HS-5 (cell line): Measurements from ENCODE around the gene FKBP8.

ENCODE experiments used
- DNase-seq: peaks from one replicate; pipeline ENCODE4 v3.0.0-alpha.2; 2012; ENCODE audit warnings: low read depth

The FKBP8 gene

DNA sequence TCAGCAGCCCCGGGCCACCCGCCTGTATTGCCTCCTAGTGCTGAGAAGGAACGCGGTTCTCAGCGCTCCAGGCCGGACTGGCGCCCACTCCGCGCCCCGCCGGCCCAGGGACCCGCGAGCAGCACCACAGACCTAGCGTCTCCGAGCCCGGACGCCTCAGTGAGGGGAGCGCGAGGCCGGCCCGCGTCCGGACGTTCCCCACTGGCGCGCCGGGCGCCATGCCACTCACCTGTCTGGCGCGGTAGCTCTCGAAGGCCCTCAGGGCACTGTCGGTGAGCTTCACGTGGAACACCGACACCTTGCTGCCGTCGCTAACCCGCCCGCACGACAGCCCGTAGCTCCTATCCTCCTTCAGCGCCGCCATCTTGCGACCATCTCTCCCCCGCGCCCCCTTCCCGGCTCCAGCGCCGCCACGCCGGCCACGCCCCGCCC, 21.7 kb downstream of the FKBP8 start, which contains the start of gene ELL:
Gene ELL, minus strand, starts transcription at position 379 of the 432 bp plus-strand sequence. Its CDS starts 15 bp downstream, at position 364.
- no peak for DNase-seq

DNA sequence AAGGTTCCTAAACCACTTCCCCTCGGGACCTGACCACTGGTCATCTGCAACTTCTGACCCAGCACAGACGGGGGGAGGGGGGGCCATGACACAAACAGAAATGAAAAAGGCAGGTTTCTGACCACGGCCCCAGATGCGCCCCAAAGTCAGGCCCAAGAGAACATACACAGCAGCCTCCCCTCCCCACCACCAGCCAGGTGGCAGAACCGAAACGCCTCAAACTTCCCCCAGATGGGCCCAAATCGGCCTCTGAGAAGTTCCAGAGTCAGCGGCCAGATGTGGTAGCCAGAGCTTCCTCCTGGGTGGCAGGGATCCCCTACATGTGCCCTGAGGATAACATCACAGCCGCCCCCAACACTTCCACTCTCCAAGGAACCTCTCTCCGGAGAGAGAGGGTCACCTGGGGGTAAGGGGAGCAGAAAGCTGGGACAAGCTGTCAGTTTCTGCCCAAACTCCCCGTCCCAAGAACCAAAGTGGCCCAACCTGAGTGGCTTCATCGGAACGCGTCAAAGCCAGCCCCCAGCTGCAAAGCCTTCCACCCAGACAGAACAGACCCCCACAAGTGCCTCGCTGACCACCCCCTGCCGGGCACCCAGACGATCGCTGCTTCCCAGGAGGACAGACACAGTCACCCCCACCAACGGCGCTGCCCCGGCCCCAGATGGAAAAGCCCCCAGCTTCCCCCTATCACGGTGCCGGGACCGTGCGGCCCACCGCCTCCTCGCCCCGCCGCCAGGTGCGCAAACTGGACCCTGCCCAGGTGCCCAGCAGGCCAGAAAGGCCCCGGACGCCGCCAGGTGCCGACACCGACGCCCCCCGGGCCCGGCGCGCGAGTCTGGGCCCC, 22.3 kb downstream of the FKBP8 start:
- no peak for DNase-seq

DNA sequence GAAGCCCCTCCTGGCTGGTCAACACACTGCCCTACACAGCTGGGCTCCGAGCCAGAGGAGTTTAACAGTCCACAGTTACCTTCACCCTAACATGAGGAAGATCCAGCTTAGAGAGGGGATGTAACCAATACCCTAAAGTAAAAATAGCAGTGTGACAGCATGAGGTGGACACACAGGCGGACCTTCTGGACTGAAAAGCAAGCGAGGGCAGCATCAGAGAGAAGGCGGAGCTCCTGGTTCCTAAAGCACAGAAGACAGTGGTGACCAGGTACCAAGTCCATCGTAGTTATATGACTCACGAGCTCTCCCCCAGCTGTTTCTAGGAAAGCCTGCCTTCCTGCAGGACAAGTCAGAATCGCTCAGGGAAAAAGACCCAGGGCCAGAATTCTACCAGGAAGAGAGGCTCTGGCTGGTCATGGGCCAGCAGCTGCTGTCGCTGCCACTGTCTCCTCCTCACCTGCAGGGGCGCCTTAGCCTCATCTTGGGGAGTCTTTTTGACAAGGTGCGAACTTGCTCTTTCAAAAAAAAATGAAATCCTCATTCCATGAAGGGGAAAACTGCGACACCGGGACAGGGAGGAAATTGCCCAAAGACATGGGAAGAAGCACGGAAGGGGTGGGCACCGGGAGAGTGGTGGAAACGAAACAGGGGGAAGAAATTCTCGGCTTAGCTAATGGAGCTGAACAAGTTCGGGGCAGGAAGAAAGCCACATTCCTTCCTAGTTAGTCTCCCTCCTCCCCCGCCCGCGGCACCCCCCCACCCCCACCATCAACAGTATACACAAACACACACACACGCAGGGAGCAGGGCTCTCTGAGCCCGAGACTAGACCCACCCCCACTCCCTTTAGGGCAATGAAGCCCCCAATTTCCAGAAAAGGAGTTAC, 23.2 kb downstream of the FKBP8 start:
- DNase-seq, result peak; percentile 68

GRCh38 chr19:18518639-18519038, 24.7 kb downstream of the FKBP8 start:
- no peak for DNase-seq

- DNase-seq, result no peak
Observed at GRCh38 chr19:18517606-18518005, 25.8 kb downstream of the FKBP8 start.

GRCh38 chr19:18515959-18516358, 27.4 kb downstream of the FKBP8 start:
- no peak for DNase-seq

DNA sequence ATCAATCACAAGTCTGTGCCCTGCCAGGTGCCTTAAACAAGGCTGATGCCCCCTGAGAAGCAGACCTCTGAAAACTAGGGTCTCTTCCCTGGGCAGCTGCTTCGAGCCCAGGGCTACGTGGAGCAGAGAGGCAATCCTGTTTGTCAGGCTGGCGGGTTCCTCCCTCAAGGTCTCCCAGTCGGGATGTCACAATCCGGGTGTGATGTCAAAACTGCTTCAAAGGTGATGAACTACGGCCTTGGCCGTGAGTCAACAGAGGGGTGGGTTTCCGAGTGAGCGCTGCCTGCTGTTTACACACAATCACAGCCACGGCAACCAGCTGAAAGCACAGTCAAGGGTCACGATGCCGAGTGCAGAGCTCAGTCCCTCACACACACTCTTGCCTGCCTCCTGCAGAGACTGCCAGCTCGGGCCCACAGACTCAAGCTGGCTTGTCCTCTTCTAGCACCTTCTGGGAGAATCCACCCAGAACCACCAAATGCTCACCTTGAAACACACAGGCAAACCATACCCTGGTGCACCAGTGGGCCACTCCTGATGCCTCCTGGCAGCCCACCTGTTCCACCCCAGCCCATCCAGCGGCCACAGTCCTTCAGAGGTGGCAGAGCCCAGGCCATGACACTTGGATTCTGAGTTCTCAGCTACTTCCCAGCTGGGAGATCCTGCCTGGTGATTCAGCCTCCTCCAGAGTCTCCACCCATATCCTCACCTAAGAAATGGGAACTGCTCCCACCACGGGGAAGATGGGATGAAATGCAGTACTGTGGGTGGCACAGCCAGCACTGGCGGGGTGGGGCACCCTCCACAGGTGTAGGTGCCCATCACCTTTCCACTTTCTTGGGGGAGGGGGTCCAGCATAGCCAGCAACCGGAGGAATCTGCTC, 28.3 kb downstream of the FKBP8 start:
- DNase-seq, result no peak

DNA sequence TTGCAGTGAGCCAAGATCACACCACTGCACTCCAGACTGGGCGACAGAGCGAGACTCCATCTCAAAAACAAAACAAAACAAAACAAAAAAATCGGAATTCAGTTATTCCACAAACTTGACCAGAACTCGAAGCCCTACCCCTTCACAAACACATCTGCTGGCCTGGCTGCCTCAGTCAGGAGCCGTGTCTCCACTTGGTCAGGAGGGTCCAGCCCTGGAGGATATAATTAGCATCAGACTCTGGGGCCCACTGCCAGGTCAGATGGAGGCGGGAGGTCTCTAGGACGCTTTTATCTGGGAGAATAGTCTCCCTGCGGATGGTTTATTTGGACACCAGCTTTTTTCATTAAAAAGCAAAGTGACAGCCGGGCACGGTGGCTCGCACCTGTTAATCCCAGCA, 29.5 kb downstream of the FKBP8 start:
- DNase-seq, result no peak

DNA sequence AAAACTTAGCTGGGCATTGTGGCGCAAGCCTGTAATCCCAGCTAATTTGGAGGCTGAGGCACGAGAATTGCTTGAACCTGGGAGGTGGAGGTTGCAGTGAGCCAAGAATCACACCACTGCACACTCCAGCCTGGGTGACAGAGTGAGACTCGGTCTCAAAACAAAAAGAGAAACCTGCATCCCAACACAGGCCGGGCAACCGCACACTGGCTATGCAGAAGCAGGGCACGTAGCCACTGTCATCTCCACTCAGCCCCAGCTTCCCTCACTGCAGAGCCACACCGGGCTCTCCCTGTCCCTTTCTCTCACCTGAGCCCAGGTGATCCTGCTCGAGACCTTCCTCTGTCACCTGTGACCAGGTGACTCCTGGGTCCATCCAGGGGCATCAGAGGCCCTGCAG, 33.2 kb downstream of the FKBP8 start:
- DNase-seq, result no peak

DNA sequence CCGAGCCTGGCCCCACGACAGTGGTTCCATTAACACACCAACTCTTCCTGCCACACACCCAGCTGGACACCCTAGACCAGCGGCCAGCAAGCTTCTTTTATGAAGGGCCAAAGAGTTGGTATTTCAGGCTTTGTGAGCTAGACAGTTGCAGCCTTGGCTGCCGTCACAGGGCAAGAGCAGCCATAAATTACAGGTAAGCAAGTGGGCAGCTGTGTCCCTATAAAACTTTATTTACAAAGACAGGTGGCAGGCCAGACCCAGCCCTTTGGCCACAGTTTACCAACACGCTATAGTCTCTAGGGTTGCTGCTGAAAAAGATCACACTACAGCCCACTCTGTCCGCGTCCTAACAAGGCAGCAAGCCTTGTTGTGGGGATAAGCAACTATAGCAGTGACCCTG, 34.8 kb downstream of the FKBP8 start:
- no peak for DNase-seq

GRCh38 chr19:18507727-18508440, 35.5 kb downstream of the FKBP8 start:
- no peak for DNase-seq

- no peak for DNase-seq
Observed at GRCh38 chr19:18507021-18507726, 36.2 kb downstream of the FKBP8 start.

DNA sequence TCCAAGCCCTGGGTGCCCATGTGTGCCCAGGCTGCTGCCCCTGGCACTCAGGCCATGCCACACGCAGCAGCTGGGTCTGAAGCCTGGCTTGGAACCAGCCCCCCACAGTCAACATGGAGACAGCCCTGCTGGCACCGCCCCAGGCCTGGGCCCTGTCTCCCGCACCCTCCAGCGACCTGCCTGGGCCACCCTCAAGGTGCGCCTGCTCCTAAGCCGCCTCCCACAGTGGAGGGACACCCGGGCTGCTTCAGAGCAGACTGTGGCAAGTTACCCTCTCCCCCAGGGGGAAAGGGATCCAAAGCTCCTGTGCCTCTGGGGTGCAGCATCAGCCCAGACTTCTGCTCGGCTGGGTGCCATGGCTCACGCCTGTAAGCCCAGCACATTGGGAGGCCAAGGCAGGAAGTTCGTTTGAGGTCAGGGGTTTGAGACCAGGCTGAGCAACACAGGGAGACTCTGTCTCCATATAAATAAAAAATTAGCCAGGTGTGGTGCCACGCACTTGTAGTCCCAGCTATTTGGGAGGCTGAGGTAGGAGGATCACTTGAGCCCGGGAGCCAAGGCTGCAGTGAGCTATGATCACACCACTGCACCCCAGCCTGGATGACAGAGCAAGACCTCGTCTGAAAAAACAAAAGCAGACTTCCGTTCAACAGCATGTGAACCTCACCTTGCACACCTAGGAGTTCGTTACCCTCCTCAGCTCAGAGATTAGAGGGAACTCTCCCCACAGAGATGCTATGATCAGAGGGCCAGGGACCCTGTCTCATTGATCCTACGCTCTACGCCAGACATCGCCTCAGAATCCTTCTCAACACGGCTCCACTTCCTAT, 37.1 kb downstream of the FKBP8 start:
- DNase-seq, result no peak

DNA sequence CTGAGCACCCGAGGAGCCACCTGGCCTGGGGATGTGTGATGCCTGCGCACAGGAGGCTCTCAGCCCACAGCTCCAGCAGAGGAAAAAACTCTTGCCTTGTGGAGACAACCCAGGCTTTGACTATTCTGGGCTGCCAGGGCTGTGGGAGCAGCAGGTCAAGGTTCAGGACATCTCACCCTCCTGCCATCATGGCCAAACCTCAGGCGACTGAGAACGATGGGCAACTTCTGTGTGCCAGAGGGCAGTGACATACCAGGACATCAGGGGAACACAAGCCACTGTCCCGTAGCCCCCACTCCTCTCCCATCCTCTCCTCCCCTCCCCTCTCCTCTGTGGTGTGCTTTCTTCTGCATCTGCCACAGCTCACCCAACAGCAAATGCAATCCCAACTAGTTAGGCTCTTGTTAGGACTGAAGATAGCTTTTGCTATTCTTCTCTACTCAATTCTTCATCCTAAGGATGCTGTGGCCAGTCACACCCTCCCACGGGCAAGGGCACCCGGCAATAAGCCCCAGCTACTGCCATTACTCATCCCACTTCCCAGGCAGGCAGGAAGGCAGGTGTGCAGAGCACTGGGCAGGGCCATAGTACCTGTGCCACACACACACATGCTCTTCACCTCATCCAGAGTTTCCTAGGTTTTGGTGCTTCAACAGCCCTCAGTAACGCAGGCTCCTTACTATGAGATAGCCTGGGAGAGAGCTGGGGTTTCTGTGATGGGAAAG, 38.3 kb downstream of the FKBP8 start:
- no peak for DNase-seq

DNA sequence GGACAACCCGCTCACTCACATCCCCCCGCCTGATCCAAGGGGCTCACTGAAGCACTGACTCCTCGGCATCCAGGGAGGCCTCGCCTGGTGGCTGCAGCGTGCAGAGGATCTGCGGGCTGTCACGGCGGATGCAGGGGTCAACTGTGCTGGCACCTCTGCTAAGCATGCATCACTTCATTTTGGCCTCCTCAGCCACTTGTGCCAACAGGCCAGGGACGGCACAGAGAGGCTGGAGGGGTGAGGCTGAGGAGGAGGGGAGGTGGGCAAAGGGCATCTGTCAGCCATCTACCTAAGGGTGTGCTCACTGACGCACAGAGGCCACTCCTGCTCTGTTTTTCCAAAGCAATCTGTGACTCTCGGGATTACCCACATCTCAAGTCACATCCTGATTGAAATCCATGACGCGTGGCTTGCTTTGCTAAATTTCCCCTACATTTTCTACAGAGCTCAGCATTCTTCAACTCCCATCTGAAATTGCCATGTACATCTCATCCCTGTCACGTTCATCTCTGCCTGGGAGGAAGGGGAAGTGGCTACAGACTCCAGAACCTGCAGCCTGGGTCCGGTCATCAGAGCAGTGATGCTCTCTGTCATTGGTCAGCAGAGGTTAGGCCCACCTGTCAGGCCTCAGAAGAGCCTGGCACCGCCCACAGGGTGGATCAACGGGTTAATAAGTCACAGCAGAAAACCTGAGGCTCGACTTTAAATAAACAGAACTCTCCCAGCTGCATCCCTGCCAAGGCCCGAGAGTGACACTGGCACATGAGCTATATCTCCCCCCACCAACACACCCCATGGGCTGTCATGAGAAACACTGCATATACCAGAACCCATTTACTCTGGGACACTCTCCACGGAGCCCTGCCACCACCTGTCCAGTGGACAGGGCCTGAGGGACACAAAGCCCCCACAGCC, 39.1 kb downstream of the FKBP8 start:
- no peak for DNase-seq

DNA sequence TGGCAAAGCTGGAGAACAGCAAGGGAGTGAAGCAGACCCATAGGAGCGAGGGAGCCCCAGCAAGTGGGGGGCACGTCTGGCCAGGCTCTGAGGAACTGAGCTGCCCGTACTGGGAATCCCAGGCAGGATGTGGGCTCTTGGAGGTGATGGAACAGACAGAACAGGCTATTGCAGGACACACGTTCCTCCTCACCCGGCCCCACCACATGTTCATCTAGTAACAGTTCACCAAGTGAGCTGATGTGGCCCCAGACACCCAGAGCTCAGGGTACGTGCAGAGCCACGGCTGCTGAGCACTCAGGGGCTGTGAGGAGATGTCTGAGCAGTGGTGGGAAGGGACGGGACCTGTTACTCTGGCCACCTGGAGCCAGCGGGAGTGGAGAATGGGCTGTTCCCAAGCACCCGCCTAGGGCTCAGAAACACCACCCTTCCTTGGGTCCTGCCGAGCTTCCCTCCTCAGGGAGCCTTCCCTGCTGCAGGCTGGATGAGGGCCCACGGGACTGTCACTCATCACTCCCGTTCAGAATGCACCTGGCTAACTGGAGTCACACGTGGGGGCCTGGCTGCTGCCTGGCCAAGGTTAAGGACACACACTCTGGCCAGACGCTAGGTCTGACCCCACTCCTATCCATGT, 39.9 kb downstream of the FKBP8 start:
- no peak for DNase-seq

GRCh38 chr19:18502638-18503294, 40.6 kb downstream of the FKBP8 start:
- DNase-seq, result no peak
